ENCODE data around the gene HAND2.

The HAND2 gene

GRCh38 chr4:173535165-173535902 is 5.3 kb upstream of the HAND2 start:
- DNase-seq, result no peak

GRCh38 chr4:173534434-173534833 is 4.4 kb upstream of the HAND2 start:
- DNase-seq, result no peak

GRCh38 chr4:173532725-173533511 is 2.9 kb upstream of the HAND2 start:
- no peak for DNase-seq

GRCh38 chr4:173531086-173531965 is 1.3 kb upstream of the HAND2 start:
- DNase-seq, result no peak

- no peak for DNase-seq
These were observed 477 bp upstream of the HAND2 start for GRCh38 chr4:173530326-173531085.

GRCh38 chr4:173528378-173529321 is 1.4 kb downstream of the HAND2 start:
- DNase-seq, result no peak

- no peak for DNase-seq
These were observed 2.7 kb downstream of the HAND2 start for GRCh38 chr4:173527103-173527891.

- DNase-seq, result no peak
These were observed 3.3 kb downstream of the HAND2 start for GRCh38 chr4:173526724-173527102.

GRCh38 chr4:173526027-173526482 is 4.0 kb downstream of the HAND2 start:
- DNase-seq, result no peak

GRCh38 chr4:173525118-173526011 is 4.7 kb downstream of the HAND2 start:
- DNase-seq, result no peak

GRCh38 chr4:173524218-173525117 is 5.6 kb downstream of the HAND2 start:
- DNase-seq, result no peak

GRCh38 chr4:173522951-173523395 is 7.1 kb downstream of the HAND2 start:
- no peak for DNase-seq

- DNase-seq, result no peak
These were observed 7.7 kb downstream of the HAND2 start for GRCh38 chr4:173522160-173522950.

GRCh38 chr4:173521467-173522159 is 8.4 kb downstream of the HAND2 start:
- DNase-seq, result no peak

GRCh38 chr4:173520921-173521466 is 9.0 kb downstream of the HAND2 start:
- DNase-seq, result no peak
